CD14-positive monocyte (primary cell): Measurements from ENCODE around the gene AP2B1. TPM values are rescaled to one million over a fixed set of nuclear protein-coding genes. Genes with fewer than 3 reads are reported as not detected.
"Not testable (repeated sequence)": the region's sequence is repeated elsewhere in the genome, so short reads cannot be mapped to it uniquely, and the experiment has no call there.

ENCODE experiments used
- DNase-seq, 3 donors: peaks; one replicate each; pipeline ENCODE4 v3.0.0-alpha.2; 2011 to 2022
- H2AFZ ChIP-seq: 2 replicates; pipeline ENCODE4 v1.6.0; 2012; ENCODE audit warnings: mild to moderate bottlenecking, low read depth, low read length, inconsistent platforms; ENCODE audit not compliant: insufficient read depth, poor library complexity, severe bottlenecking
- H3K27ac ChIP-seq, 2 donors: 1 replicate in 1 of 2; 2 replicates in 1 of 2; pipeline ENCODE4 v1.5.1; 2012 to 2013; ENCODE audit warnings: low read length in 2 of 2, control low read depth in 1 of 2, inconsistent platforms in 1 of 2, low read depth in 1 of 2, mild to moderate bottlenecking in 1 of 2
- H3K27me3 ChIP-seq, 2 donors: one replicate each; pipeline versions ENCODE4 v1.6.0 to v1.6.1; 2011 to 2013; ENCODE audit warnings: low read length in 2 of 2; ENCODE audit not compliant: control insufficient read depth in 2 of 2, insufficient read depth in 2 of 2
- H3K36me3 ChIP-seq, 2 donors: replicated peaks in 1 of 2; 1 replicate in 1 of 2; 2 replicates in 1 of 2; pipeline versions ENCODE4 v1.5.1 to v1.6.1; 2012 to 2013; ENCODE audit warnings: low read length in 2 of 2, control low read depth in 1 of 2, inconsistent platforms in 1 of 2, mild to moderate bottlenecking in 1 of 2; ENCODE audit not compliant: insufficient read depth in 2 of 2, control insufficient read depth in 1 of 2
- H3K4me1 ChIP-seq, 2 donors: 1 replicate in 1 of 2; 2 replicates in 1 of 2; pipeline versions ENCODE4 v1.5.1 to v1.6.1; 2012 to 2013; ENCODE audit warnings: low read length in 2 of 2, control low read depth in 1 of 2, inconsistent platforms in 1 of 2, mild to moderate bottlenecking in 1 of 2, moderate library complexity in 1 of 2; ENCODE audit not compliant: insufficient read depth in 2 of 2, control insufficient read depth in 1 of 2
- H3K4me2 ChIP-seq: replicated peaks from 2 replicates; pipeline ENCODE3; 2012; ENCODE audit warnings: low read length, moderate library complexity, mild to moderate bottlenecking; ENCODE audit not compliant: poor library complexity, severe bottlenecking; ENCODE audit errors: extremely low read depth
- H3K4me3 ChIP-seq, 3 experiments: fragments of 200-600 bp in 1 of 3; sonication (generic) in 1 of 3; replicated peaks in 1 of 3; 1 replicate in 2 of 3; 2 replicates in 1 of 3; pipeline ENCODE4 v1.5.1; 2011 to 2013; ENCODE audit warnings: low read length in 3 of 3, mild to moderate bottlenecking in 3 of 3, control low read depth in 2 of 3, low read depth in 2 of 3, inconsistent platforms in 1 of 3, moderate library complexity in 1 of 3
- H3K79me2 ChIP-seq: 2 replicates; pipeline ENCODE4 v1.6.0; 2012; ENCODE audit warnings: mild to moderate bottlenecking, control low read depth, inconsistent platforms, low read length, moderate library complexity; ENCODE audit not compliant: insufficient read depth
- H3K9ac ChIP-seq: 2 replicates; pipeline ENCODE4 v1.6.0; 2017; ENCODE audit warnings: low read length, mild to moderate bottlenecking; ENCODE audit not compliant: insufficient read depth, poor library complexity, severe bottlenecking
- H3K9me3 ChIP-seq, 2 donors: replicated peaks in 1 of 2; 1 replicate in 1 of 2; 2 replicates in 1 of 2; pipeline versions ENCODE4 v1.5.1 to v1.6.1; 2012 to 2013; ENCODE audit warnings: low read length in 2 of 2, control low read depth in 1 of 2; ENCODE audit not compliant: control insufficient read depth in 1 of 2, insufficient read depth in 1 of 2
- H4K20me1 ChIP-seq: 2 replicates; pipeline ENCODE4 v1.6.0; 2012; ENCODE audit warnings: mild to moderate bottlenecking, low read length, control low read depth, moderate library complexity; ENCODE audit not compliant: insufficient read depth
- H3K27ac Mint-ChIP-seq, 7 donors: one replicate each; pipeline ENCODE4 v1.8.0; 2020; ENCODE audit warnings: mild to moderate bottlenecking in 7 of 7, mixed read lengths in 7 of 7, moderate library complexity in 6 of 7, inconsistent platforms in 2 of 7
- H3K27me3 Mint-ChIP-seq, 3 donors: one replicate each; pipeline ENCODE4 v1.8.0; 2021 to 2022; ENCODE audit warnings: low read depth in 3 of 3, mild to moderate bottlenecking in 3 of 3, mixed read lengths in 3 of 3, moderate library complexity in 3 of 3, inconsistent platforms in 1 of 3
- H3K36me3 Mint-ChIP-seq, 2 donors: one replicate each; pipeline ENCODE4 v1.8.0; 2020; ENCODE audit warnings: mixed read lengths in 2 of 2, inconsistent platforms in 1 of 2, mild to moderate bottlenecking in 1 of 2
- H3K4me1 Mint-ChIP-seq: one replicate; pipeline ENCODE4 v1.8.0; 2020; ENCODE audit warnings: mild to moderate bottlenecking, mixed read lengths
- H3K4me3 Mint-ChIP-seq, 2 donors: one replicate each; pipeline ENCODE4 v1.8.0; 2020; ENCODE audit warnings: mild to moderate bottlenecking in 2 of 2, mixed read lengths in 2 of 2, moderate library complexity in 1 of 2
- H3K9me3 Mint-ChIP-seq, 7 donors: one replicate each; pipeline ENCODE4 v1.8.0; 2020 to 2022; ENCODE audit warnings: mixed read lengths in 7 of 7, mild to moderate bottlenecking in 6 of 7, moderate library complexity in 6 of 7, inconsistent platforms in 2 of 7
- WGBS: methylation state at CpG from one replicate; pipeline ENCODE4 v1.1.5; 2013; ENCODE audit warnings: missing lambda C conversion rate; ENCODE audit not compliant: insufficient coverage; 5-methylcytosine and 5-hydroxymethylcytosine counted together
- intact Hi-C, 2 donors: fragments of 100-400 bp; cut with micrococcal nuclease; formaldehyde crosslinking; loops; one replicate each; pipeline versions ENCODE4 v1.15.0 to v1.15.1; 2023
- polyA plus RNA-seq, 3 donors: library from polyadenylated mRNA; depleted of rRNA in 1 of 3; unstranded in 2 of 3; stranded (reverse) in 1 of 3; fragments of 300-500 nt in 2 of 3; fragments of >200 nt in 1 of 3; fragmentation: Illumina TruSeq in 2 of 3; gene quantifications; 1 replicate in 2 of 3; 2 replicates in 1 of 3; pipeline ENCODE4 v1.2.3, GENCODE V29; 2012 to 2021
- TF ChIP-seq, protein P1 (sequence below): fragments of 200-600 bp; IDR thresholded peaks from one replicate; pipeline ENCODE4 v1.8.0; 2022; ENCODE audit warnings: antibody characterized with exemption, mild to moderate bottlenecking

AP2B1 gene
- polyA plus RNA-seq, 3 donors, result 28.7 to 44.2 (median 29.4) TPM

DNA sequence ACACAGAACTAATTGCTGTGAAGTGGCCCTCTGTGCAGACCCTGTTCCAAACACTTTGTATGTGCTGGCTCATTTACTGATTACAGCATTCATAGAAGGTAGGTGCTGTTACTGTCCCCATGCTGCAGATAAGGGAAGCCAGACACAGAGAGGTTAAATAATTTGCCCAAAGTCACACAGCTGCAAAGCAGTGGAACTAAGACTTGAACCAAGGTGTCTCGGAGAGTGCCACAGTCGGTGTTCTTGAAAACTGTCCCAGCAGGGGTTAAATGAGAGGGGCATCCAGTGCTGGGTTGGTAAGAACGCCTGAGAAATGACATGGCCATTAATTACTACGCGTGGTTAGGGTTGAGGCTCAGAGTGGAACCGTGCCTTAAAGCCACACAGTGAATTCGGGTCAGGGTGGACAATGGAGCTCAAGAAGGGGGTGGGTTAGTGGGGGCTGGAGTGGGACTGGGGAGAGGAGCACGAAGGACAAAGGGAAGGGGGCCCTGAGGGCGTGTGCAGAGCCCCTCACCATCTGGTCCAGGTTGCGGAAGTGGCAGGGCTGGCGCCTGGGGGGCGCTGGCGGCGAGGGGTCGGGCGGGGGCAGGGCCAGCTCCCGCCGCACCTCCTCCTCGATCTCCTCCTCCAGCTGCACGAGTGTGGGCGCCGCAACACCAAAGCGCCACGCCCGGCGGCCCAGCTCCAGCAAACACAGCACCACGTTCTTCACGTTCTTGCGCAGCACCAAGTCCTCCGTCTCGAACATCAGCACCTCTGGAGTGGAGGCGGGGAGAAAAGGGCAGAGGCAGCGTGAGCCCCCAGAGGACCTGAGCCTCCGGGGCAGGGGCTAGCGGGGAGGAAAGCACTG, 162.7 kb downstream of the AP2B1 start:
- H3K27me3 Mint-ChIP-seq, result peaks cover 38 to 60% (median 46%) of the 10 kb centered on the region in 3 donors
- no peak overlapping the region for H2AFZ ChIP-seq
- peaks cover 0 to 9% of the 10 kb centered on the region in 2 donors for H3K9me3 ChIP-seq
- no peak overlapping the region for H3K4me3 ChIP-seq
- peak overlapping the region in 1 of 2 donors; percentile 39 for H3K4me3 Mint-ChIP-seq
- H4K20me1 ChIP-seq, result no peaks in the 10 kb centered on the region
- intact Hi-C loops, result loop anchor here (5.0 to 10.0 kb wide), 3 partner anchors 137 to 585 kb away; no protein-coding TSS in a partner anchor
- TF ChIP-seq, protein P1, sequence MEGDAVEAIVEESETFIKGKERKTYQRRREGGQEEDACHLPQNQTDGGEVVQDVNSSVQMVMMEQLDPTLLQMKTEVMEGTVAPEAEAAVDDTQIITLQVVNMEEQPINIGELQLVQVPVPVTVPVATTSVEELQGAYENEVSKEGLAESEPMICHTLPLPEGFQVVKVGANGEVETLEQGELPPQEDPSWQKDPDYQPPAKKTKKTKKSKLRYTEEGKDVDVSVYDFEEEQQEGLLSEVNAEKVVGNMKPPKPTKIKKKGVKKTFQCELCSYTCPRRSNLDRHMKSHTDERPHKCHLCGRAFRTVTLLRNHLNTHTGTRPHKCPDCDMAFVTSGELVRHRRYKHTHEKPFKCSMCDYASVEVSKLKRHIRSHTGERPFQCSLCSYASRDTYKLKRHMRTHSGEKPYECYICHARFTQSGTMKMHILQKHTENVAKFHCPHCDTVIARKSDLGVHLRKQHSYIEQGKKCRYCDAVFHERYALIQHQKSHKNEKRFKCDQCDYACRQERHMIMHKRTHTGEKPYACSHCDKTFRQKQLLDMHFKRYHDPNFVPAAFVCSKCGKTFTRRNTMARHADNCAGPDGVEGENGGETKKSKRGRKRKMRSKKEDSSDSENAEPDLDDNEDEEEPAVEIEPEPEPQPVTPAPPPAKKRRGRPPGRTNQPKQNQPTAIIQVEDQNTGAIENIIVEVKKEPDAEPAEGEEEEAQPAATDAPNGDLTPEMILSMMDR, result no peak
- H3K36me3 Mint-ChIP-seq, result peaks cover 0 to 2% of the 10 kb centered on the region in 2 donors
- no peaks in the 10 kb centered on the region for H3K36me3 ChIP-seq
- no peak overlapping the region for H3K27ac Mint-ChIP-seq
- peaks cover 0 to 6% (median 0%) of the 10 kb centered on the region in 7 donors for H3K9me3 Mint-ChIP-seq
- no peaks in the 10 kb centered on the region for H3K79me2 ChIP-seq
- 10% methylated on average over 34 of the region's 35 CpGs for WGBS
- H3K27me3 ChIP-seq, result peaks cover 7 to 40% of the 10 kb centered on the region in 2 donors
- no peaks in the 10 kb centered on the region for H3K4me1 ChIP-seq
- peaks cover 10% of the 10 kb centered on the region for H3K4me1 Mint-ChIP-seq
- no peak overlapping the region for H3K27ac ChIP-seq
- no peak overlapping the region for H3K4me2 ChIP-seq
- DNase-seq, result no peak
- H3K9ac ChIP-seq, result no peak overlapping the region

DNA sequence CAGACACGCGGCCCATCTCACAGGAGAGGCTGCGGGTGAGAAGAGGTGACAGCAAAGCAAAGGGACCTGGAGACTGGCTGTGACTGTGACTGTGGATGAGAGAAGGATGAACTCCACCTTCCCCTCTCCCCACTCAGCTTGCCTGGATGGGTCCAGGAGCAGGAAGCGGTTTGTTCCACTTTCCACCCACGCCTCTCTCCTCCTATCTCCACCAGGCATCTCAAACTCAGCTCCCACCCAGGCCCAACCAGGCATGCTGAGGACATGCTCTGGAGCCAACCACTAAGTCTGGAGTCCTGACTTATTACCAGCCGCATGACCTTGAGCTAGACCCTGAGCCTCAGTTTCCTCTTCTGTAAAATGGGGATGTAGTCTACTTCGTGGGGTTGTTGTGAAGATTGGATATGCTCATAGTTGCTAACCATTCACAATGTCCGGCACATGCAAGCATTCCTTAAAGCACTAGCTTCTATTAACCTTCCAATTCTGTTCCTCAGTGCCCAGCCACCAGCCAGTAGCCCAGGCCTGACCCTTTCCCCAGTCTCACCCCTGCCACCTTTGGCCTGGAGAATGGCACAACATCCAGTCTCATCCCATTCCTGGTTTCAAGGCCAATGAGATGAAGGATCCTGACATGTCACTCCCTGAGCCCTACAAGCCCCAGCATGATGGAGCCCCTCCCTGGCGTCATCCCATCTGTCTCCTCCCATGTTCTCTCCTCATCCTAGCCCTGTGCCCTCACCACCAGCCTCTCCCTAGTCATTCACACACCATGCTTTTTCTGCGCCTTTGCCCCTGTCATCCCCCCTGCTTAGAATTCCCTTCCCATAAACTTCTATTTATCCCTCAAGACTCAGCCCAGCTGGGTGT, 163.6 kb downstream of the AP2B1 start:
- H3K9ac ChIP-seq, result no peak overlapping the region
- peaks cover 0 to 8% (median 0%) of the 10 kb centered on the region in 7 donors for H3K9me3 Mint-ChIP-seq
- peaks cover 0 to 9% of the 10 kb centered on the region in 2 donors for H3K9me3 ChIP-seq
- H3K27me3 Mint-ChIP-seq, result peaks cover 38 to 62% (median 46%) of the 10 kb centered on the region in 3 donors
- TF ChIP-seq, protein P1, result no peak
- peaks cover 0 to 2% of the 10 kb centered on the region in 2 donors for H3K36me3 Mint-ChIP-seq
- 74% methylated on average over 4 of the region's 10 CpGs for WGBS
- intact Hi-C loops, result no loop called here
- no peak overlapping the region for H3K4me2 ChIP-seq
- no peaks in the 10 kb centered on the region for H3K79me2 ChIP-seq
- no peak overlapping the region for H3K27ac Mint-ChIP-seq
- DNase-seq, result no peak
- peaks cover 10% of the 10 kb centered on the region for H3K4me1 Mint-ChIP-seq
- H3K4me1 ChIP-seq, result no peaks in the 10 kb centered on the region
- no peak overlapping the region for H3K4me3 ChIP-seq
- H3K27ac ChIP-seq, result no peak overlapping the region
- H4K20me1 ChIP-seq, result no peaks in the 10 kb centered on the region
- H3K4me3 Mint-ChIP-seq, result peak overlapping the region in 1 of 2 donors; percentile 36
- H2AFZ ChIP-seq, result no peak overlapping the region
- H3K27me3 ChIP-seq, result peaks cover 7 to 40% of the 10 kb centered on the region in 2 donors
- no peaks in the 10 kb centered on the region for H3K36me3 ChIP-seq

DNA sequence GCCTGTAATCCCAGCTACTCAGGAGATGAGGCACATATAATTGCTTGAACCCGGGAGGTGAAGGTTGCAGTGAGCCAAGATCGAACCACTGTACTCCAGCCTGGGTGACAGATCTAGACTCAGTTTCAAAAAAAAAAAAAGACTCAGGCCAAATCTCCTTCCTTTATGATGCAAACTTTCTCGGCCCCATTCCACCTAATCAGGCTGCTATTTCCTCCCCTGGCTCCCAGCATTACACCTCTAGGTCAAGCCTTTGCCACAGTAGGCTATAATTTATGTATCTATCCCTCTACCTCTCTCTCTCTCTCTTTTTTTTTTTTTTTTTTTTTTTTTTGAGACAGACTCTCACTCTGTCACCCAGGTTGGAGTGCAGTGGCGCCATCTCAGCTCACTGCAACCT, 164.4 kb downstream of the AP2B1 start:
- H3K27ac ChIP-seq, H3K27ac Mint-ChIP-seq, H4K20me1 ChIP-seq, DNase-seq, H3K9me3 Mint-ChIP-seq, H3K36me3 ChIP-seq, H3K79me2 ChIP-seq, H3K4me3 ChIP-seq, H3K4me1 ChIP-seq, intact Hi-C loops, H3K9ac ChIP-seq, H3K4me2 ChIP-seq, H3K9me3 ChIP-seq, H2AFZ ChIP-seq, H3K4me3 Mint-ChIP-seq, H3K36me3 Mint-ChIP-seq: not testable (repeated sequence)
- 85% methylated on average over 3 of the region's 4 CpGs for WGBS
- peaks cover 40 to 62% (median 46%) of the 10 kb centered on the region in 3 donors for H3K27me3 Mint-ChIP-seq
- peaks cover 7 to 40% of the 10 kb centered on the region in 2 donors for H3K27me3 ChIP-seq
- H3K4me1 Mint-ChIP-seq, result peaks cover 15% of the 10 kb centered on the region
